Stimulated activated effector memory CD8-positive, alpha-beta T cell treated with anti-CD3 and anti-CD28 coated beads, Interleukin-12 subunit alpha, Interleukin-12 subunit beta, amount 100 ng/mL, for 72 hours (primary cell): ENCODE measurements around the gene ADAMTSL2.

Experiments used
- ATAC-seq: fragments of 150-1000 bp; cut with Tn5 transposase; 2 replicates; pipeline ENCODE4 v1.10.0; 2021
- DNase-seq, 2 donors: peaks; one replicate each; pipeline ENCODE4 v3.0.0; 2021 to 2022; ENCODE audit warnings: low spot score in 2 of 2
- H3K27ac Mint-ChIP-seq: one replicate; pipeline ENCODE4 v1.8.0; 2022; ENCODE audit warnings: mild to moderate bottlenecking, mixed read lengths
- H3K36me3 Mint-ChIP-seq: one replicate; pipeline ENCODE4 v1.8.0; 2022; ENCODE audit warnings: mild to moderate bottlenecking, mixed read lengths
- H3K4me1 Mint-ChIP-seq: one replicate; pipeline ENCODE4 v1.8.0; 2022; ENCODE audit warnings: mixed read lengths
- H3K4me3 Mint-ChIP-seq: one replicate; pipeline ENCODE4 v1.8.0; 2022; ENCODE audit warnings: mild to moderate bottlenecking, mixed read lengths
- H3K9me3 Mint-ChIP-seq: one replicate; pipeline ENCODE4 v1.8.0; 2022; ENCODE audit warnings: mixed read lengths

Gene ADAMTSL2

GRCh38 chr9:133576875-133577736, 42.6 kb downstream of the ADAMTSL2 start:
- no peaks in the 10 kb centered on the region for H3K36me3 Mint-ChIP-seq
- no peak for DNase-seq
- H3K4me1 Mint-ChIP-seq = peaks cover 8% of the 10 kb centered on the region
- no peak overlapping the region for H3K4me3 Mint-ChIP-seq
- H3K9me3 Mint-ChIP-seq = no peaks in the 10 kb centered on the region
- ATAC-seq = no peak
- no peak overlapping the region for H3K27ac Mint-ChIP-seq

DNA sequence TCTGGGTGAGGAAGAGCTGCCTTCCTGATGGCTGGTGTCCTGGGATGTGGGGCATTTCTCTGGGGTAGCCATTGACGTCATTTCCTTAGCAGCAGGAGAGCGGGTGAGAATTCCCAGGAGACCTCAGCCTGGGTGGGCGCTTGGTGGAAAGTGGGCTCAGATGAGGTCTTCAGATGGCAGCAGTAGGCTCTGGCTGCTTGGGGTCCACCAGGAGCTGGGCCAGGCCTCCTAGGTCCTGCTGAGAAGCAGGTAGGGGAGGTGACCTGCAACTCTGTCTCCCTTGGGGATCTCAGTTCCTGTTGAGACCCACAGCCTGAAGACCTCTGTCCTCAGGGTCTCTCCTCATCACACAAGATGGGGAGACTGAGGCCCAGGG, 43.2 kb downstream of the ADAMTSL2 start:
- Mint-ChIP-seq H3K36me3 (no peaks in the 10 kb centered on the region), H3K27ac (no peak overlapping the region)
- ATAC-seq = no peak

DNA sequence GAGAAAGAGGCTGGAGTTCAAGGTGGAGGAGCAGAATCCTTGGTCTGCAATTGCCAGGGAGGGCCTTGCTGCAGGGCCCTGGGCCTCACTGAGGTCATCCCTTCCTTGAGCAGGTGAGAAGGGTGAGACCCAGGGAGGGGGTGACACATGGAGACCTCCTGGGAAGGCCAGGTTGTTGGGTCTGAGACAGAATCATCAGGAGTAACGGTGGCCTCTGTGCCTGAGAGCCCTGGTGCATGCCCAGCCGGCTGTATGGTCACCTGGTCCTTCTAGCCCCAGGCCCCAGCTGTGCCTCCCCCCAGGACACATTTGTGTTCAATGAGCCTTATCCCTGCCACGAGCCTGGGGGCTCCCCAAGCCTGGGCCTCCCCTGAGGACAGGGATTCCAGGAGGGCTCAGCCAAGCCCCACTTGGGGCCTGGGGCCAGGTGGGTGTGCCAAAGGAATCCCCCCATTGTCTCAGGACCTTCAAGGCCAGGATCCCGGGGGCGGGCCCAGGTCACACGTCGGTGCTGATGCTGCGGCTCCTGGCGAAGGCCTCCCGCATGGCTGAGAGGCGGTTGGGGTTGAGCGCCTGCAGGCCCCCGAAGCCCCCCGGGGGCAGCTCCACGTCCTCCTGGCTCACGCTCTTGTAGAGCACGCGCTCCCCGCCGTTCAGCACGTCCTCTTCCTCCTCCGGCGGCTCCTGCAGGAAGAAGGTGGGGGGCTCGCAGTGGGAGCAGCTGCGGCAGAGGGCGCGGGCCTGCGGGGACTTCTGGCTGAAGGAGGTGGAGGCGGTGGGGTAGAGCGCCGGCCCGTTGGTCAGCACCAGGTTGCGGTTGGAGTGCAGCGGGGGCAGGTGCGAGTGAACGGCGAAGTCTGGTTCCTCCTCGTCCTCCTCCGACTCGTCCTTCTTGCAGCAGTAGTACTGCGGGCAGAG, 44.3 kb downstream of the ADAMTSL2 start:
- Mint-ChIP-seq H3K36me3 (no peaks in the 10 kb centered on the region), H3K4me3 (no peak overlapping the region), H3K27ac (no peak overlapping the region), H3K9me3 (no peaks in the 10 kb centered on the region), H3K4me1 (peaks cover 8% of the 10 kb centered on the region)
- DNase-seq (no peak), ATAC-seq (no peak)

More for the DNA sequence above, 43.2 kb downstream of the ADAMTSL2 start:
- no peak for DNase-seq
- Mint-ChIP-seq H3K4me1 (peaks cover 8% of the 10 kb centered on the region), H3K9me3 (no peaks in the 10 kb centered on the region), H3K4me3 (no peak overlapping the region)

DNA sequence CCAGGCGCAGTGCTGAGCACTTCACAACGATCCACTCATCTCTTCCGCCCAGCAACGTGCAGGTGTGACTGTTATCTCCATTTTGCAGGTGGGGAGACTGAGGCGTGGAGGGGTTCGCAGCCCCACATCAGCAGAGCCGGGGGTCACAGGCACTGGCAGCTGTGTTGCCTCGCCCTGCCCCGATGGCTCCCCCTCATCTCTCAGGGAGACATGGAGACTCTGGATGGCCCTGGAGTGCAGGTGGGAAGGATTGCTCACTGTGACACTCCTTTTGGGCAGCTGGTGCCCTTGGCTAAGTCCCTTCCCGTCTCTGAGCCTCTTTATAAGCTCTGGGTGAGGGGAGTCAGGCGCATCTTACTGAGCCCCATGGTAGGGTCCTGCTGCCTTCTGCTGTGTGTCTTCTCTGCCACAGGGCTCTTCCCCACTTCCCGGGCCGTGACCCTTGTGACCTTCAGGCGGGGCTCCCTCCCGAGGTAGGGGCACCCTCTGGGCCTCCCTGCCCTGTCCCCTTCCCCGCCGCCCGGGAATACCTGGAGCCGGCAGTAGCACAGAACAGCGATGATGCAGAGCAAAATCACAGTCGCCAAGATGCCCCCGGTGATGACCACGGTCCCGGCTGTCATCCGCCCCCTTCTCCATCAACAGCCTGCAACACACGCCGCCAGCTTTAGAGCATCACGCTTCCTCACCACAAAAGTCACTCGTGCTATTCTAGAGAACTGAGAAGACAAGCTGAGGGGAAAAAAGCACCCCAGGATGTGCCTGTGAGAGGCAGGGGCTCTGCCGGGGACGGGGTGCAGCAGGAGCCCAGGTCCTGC, 45.3 kb downstream of the ADAMTSL2 start:
- ATAC-seq (no peak), DNase-seq (no peak)
- Mint-ChIP-seq H3K4me1 (peaks cover 8% of the 10 kb centered on the region), H3K27ac (no peak overlapping the region), H3K4me3 (no peak overlapping the region), H3K9me3 (no peaks in the 10 kb centered on the region), H3K36me3 (no peaks in the 10 kb centered on the region)

DNA sequence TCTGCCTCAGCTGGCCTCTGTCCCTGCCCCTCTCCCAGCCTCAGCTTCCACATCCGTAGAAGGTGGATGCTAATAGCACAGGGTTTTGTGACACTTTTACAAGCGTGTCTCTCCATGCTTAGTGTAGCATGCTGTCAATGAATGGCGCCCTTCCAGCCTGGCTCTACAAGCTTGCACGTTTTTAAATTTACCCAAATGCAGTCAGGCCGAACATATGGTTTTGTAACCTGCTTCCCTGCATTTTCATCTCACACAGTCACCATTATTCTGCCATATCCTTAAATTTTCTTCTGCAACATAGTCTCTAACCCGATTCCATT, 45.9 kb downstream of the ADAMTSL2 start:
- Mint-ChIP-seq H3K4me3 (no peak overlapping the region), H3K9me3 (no peaks in the 10 kb centered on the region), H3K36me3 (peaks cover 4% of the 10 kb centered on the region), H3K4me1 (peaks cover 8% of the 10 kb centered on the region), H3K27ac (no peak overlapping the region)
- DNase-seq (no peak), ATAC-seq (no peak)

DNA sequence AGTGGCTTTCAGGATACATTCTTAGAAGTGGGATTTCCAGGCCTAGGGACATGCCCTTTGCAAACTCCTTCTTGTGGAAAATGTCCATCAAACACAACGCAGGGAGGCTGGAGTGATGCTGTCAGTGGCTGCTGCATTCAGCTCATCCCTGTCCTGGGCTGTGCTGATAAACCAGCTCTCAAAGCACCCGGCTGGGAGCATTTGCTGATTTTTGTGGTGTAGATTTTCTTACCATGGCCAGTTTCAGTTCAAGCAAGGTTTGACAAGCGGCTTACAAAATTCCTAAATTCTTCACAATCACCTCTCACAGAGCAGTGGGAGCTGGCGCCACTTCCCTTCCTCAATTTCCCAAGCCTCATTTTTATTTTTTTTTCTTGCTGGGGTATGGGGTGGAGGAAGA, 46.5 kb downstream of the ADAMTSL2 start:
- H3K4me3 Mint-ChIP-seq = no peak overlapping the region
- DNase-seq (no peak), ATAC-seq (no peak)
- no peak overlapping the region for H3K27ac Mint-ChIP-seq
- peaks cover 8% of the 10 kb centered on the region for H3K4me1 Mint-ChIP-seq
- H3K36me3 Mint-ChIP-seq = peaks cover 5% of the 10 kb centered on the region
- no peaks in the 10 kb centered on the region for H3K9me3 Mint-ChIP-seq

- no peaks in the 10 kb centered on the region for H3K9me3 Mint-ChIP-seq
Observed at GRCh38 chr9:133581513-133582343, 47.2 kb downstream of the ADAMTSL2 start.

GRCh38 chr9:133582501-133583045, 48.1 kb downstream of the ADAMTSL2 start:
- H3K4me3 Mint-ChIP-seq = no peak overlapping the region
- peaks cover 5% of the 10 kb centered on the region for H3K36me3 Mint-ChIP-seq
- no peak overlapping the region for H3K27ac Mint-ChIP-seq
- ATAC-seq (no peak), DNase-seq (no peak)
- no peaks in the 10 kb centered on the region for H3K4me1 Mint-ChIP-seq
- H3K9me3 Mint-ChIP-seq = no peaks in the 10 kb centered on the region

More at GRCh38 chr9:133581513-133582343, 47.2 kb downstream of the ADAMTSL2 start:
- Mint-ChIP-seq H3K4me1 (peaks cover 4% of the 10 kb centered on the region), H3K36me3 (peaks cover 5% of the 10 kb centered on the region), H3K4me3 (no peak overlapping the region), H3K27ac (no peak overlapping the region)
- ATAC-seq (no peak), DNase-seq (no peak)

DNA sequence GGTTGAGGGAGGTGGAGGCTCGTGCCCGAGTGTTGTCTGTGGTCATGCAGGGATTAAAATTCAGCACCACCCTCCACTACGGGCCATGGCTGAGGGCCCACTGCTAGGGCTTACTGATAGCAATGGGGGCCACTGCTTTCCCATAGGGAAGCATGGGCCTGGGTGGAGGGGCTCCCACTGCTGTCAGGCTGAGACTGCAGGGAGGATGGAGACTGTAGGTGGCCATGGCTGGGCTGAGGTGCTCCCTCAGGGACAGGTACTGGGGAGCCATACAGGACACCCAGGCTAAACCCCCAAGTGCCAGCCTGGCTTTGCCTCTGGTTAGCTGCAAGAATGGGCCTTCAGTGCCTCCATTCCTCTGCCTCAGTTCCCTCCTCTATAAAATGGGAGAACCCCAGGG, 48.6 kb downstream of the ADAMTSL2 start:
- no peaks in the 10 kb centered on the region for H3K9me3 Mint-ChIP-seq
- no peak for DNase-seq
- no peak overlapping the region for H3K27ac Mint-ChIP-seq
- no peak for ATAC-seq
- H3K36me3 Mint-ChIP-seq = peaks cover 5% of the 10 kb centered on the region
- H3K4me1 Mint-ChIP-seq = no peaks in the 10 kb centered on the region
- H3K4me3 Mint-ChIP-seq = no peak overlapping the region

- Mint-ChIP-seq H3K4me1 (no peaks in the 10 kb centered on the region), H3K27ac (no peak overlapping the region), H3K9me3 (peaks cover 3% of the 10 kb centered on the region), H3K36me3 (peaks cover 5% of the 10 kb centered on the region), H3K4me3 (no peak overlapping the region)
- DNase-seq (no peak), ATAC-seq (no peak)
Observed at GRCh38 chr9:133583586-133583985, 49.1 kb downstream of the ADAMTSL2 start.

DNA sequence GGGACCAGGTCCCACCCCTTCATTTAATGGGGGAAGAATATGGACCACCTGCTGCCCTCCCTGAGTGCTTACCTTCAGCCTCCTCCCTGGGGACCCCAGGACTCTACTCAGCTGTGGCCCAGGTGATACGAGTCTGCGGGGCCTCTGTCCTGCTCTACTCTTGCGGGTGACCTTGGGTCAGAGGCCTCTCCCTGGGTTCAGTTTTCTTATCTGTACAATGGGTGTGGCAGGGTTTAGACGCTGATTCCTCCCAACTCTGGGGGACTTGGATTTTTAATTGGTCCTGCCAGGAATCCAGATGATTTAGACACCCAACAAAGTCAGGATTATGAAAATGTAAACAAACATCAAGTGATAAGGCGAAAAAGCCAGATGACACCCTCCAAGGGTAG, 49.7 kb downstream of the ADAMTSL2 start:
- no peak for DNase-seq
- no peak overlapping the region for H3K27ac Mint-ChIP-seq

DNA sequence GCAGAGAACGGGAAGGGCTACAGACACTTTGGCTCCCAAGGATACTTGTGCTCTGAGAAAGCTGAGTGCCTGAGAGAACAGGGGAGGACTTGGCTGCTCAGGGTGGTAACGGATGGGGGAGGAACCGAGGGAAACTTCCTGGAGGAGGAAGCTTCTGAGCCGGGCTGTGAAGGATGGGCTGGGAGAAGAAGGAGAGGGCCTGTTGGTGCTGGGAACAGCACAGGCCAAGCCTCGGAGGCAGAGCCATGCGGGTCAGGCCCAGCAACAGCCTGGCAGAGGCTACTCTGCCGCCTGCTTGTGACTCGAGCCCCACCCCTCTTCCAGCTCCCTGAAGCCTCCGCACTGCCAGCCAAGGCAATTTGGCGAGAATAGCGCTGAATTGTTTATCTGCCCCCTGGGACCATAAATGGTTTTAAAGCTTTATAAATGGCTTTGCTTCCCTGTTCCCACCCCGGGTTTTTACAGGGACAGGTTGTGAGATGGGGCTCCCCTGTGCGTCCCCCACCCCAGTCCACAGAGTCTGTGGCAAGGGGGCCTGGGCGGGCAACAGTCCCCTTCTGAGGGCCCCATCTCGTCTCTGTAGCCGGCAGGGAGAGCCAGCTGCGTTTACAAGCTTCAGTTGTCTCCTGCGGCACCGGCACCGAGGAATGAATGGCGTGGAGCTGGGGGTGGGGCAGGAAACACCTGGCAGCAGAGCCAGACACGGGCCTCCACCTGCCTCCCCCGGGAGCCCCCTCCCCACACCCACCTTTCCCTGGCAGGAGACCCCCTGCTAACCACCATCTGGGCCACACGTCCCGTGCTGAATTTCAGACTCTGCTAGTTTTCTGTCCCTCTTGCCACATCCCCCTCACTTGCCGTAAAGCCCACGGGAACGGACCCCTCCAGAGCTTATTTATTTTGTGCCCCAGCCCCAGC, 50.3 kb downstream of the ADAMTSL2 start:
- ATAC-seq = no peak
- no peak overlapping the region for H3K4me3 Mint-ChIP-seq

More for the DNA sequence above, 49.7 kb downstream of the ADAMTSL2 start:
- Mint-ChIP-seq H3K9me3 (peaks cover 3% of the 10 kb centered on the region), H3K4me1 (no peaks in the 10 kb centered on the region), H3K4me3 (no peak overlapping the region), H3K36me3 (peaks cover 5% of the 10 kb centered on the region)
- ATAC-seq = no peak

DNA sequence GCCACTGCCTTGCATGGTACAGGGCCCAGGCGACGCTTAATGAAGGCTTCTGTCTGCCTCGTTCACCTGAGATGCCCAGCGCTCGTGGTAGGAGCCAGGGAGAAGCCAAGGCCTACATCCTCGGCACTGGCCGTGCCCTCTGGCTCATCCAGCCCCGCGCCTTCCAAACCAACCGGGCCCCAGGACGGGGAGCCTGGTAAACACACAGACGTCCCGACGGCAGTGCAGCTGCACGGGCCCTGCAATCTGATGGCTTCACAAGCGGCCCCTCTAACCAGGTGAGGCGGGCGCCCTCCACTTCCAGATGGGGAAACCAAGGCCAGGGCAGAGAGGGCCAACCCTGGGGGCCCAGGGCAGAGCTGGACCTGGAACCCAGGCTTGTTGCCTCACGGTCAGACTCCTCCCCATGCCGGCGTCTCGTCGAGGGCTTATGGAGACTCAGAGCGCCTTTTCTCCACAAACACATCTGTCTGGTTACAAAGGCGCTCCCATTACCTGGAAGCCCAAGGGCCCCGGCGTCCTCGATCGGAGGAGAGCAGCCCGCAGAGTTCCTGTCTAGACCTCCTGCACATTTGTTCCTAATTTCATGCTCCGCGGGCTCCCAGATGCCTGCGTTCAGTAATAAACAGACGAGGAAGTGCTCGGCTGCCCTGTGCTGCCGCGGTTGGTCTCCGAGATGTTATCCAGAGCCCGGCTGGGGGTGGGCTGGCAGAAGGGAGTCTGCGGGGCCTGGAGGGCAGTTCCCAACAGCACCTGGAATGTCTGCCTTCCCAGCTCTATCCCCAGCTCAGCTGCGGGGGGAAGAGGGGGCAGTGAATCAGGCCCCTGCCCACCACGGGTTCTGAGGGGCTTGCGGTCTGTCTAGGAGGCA, 51.2 kb downstream of the ADAMTSL2 start:
- no peak for DNase-seq
- no peak overlapping the region for H3K4me3 Mint-ChIP-seq
- peaks cover 5% of the 10 kb centered on the region for H3K36me3 Mint-ChIP-seq
- H3K27ac Mint-ChIP-seq = no peak overlapping the region
- no peak for ATAC-seq
- no peaks in the 10 kb centered on the region for H3K4me1 Mint-ChIP-seq
- peaks cover 3% of the 10 kb centered on the region for H3K9me3 Mint-ChIP-seq

More for the DNA sequence above, 50.3 kb downstream of the ADAMTSL2 start:
- no peak overlapping the region for H3K27ac Mint-ChIP-seq
- peaks cover 3% of the 10 kb centered on the region for H3K9me3 Mint-ChIP-seq
- peaks cover 5% of the 10 kb centered on the region for H3K36me3 Mint-ChIP-seq
- H3K4me1 Mint-ChIP-seq = no peaks in the 10 kb centered on the region
- no peak for DNase-seq
